NCI-H2107 (cell line): ENCODE results near the gene C1orf232.

Experiments
- DNase-seq: peaks from one replicate; lab custom pipeline; 2025; lab: John Stamatoyannopoulos, UW

Gene C1orf232

DNA sequence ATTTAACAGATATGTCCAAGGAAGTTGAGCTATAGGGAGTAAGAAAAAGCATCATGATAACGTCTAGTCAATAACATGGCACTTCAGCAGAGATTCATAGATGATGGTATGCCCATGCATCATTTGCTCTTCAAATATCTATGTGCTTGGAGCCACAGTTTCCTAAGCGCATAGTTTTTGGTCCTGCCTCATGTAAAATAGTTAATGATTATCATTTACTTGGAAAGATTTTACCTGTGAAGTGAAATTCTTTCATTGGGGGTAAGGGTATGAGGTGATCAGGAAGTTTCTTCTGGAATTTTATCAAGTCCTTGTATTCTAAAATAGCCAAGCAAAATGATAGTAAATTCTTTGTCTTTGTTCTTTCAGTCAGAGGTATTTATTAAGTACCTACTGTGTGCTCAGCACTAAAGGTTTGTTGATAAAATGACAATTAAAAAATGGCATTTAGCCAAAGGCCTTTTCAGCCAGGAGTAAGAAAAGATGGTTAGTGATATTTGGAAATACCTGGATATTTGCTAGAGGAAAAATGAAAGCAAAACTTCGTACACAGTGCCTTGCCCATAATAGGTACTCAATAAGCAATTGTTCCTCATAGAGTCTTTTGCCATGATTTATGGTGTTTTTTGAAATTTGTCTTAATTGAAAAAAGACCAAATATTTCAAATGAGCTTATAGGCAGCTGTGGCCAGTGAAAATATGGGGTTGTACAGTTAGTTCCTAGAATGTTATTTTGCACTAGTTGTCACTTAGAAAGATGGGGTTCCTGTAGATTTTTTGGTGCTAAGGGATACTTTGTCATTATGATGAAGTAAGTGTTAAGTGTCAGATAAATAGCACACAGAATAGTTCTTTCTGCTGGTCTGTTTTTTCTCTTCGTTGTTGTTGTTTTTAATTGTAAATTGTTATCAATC, 44.1 kb downstream of the C1orf232 start:
- DNase-seq = no peak

- DNase-seq = no peak
Measured at GRCh38 chr1:26122988-26123973, 45.5 kb downstream of the C1orf232 start.

- DNase-seq = no peak
Measured at GRCh38 chr1:26121854-26122773, 46.6 kb downstream of the C1orf232 start.

- DNase-seq = no peak
Measured at GRCh38 chr1:26119892-26120608, 48.7 kb downstream of the C1orf232 start.

DNA sequence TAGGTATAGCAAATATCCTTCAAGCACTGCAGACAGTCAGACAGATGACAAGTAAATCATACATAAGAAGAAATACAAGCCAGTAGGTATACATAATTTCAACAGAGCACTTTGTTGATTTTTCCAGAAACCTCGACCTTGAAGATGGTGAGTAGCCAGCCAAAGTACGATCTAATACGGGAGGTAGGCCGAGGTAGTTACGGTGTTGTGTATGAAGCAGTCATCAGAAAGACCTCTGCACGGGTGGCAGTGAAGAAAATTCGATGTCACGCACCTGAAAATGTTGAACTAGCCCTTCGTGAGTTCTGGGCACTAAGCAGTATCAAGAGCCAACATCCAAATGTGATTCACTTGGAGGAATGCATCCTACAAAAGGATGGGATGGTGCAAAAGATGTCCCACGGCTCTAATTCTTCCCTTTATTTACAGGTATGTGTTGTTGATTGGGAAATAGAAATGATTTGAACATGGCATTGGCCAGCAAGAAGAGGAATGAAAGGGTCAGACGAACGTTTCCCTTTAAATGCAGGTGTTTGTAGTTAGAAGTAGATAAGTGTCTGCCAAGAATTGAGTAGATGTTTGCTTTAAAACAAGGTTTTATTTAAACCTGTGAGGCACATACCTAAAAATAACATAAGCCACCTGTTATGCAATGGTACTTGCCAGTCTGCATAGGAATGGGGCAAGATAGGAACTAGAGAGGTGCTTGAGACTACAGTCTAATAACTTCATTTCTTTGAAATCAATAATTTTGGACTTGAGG, 54.4 kb downstream of the C1orf232 start:
- no peak for DNase-seq
